Neutrophil (primary cell): ENCODE data around the gene EFCAB14.

Source experiments
- H3K27ac ChIP-seq: fragments of 200-600 bp; sonication (generic); 2 replicates; pipeline ENCODE4 v1.5.1; 2016; ENCODE audit warnings: mild to moderate bottlenecking, moderate library complexity
- H3K27me3 ChIP-seq: fragments of 200-600 bp; sonication (generic); 2 replicates; pipeline ENCODE4 v1.6.0; 2016; ENCODE audit warnings: mild to moderate bottlenecking
- H3K36me3 ChIP-seq: fragments of 200-600 bp; sonication (generic); 2 replicates; pipeline ENCODE4 v1.5.1; 2017
- H3K4me1 ChIP-seq, 2 experiments: fragments of 200-600 bp in 1 of 2; sonication (generic) in 1 of 2; 1 replicate in 1 of 2; 2 replicates in 1 of 2; pipeline versions ENCODE4 v1.5.1 to v1.6.1; 2013 to 2016; ENCODE audit warnings: low read depth in 1 of 2, low read length in 1 of 2, mild to moderate bottlenecking in 1 of 2, moderate library complexity in 1 of 2; ENCODE audit not compliant: control insufficient read depth in 1 of 2, insufficient read depth in 1 of 2
- H3K4me3 ChIP-seq, 2 experiments: fragments of 200-600 bp in 1 of 2; sonication (generic) in 1 of 2; 1 replicate in 1 of 2; 2 replicates in 1 of 2; pipeline ENCODE4 v1.5.1; 2013 to 2016; ENCODE audit warnings: low read depth in 1 of 2, low read length in 1 of 2, mild to moderate bottlenecking in 1 of 2, moderate library complexity in 1 of 2
- H3K9me3 ChIP-seq: fragments of 200-600 bp; sonication (generic); 2 replicates; pipeline ENCODE4 v1.5.1; 2016
- CTCF ChIP-seq: fragments of 200-600 bp; sonication (generic); IDR thresholded peaks from 2 replicates; pipeline ENCODE4 v1.5.1; 2016; ENCODE audit warnings: antibody characterized with exemption

EFCAB14 gene

GRCh38 chr1:46718727-46719622 lies at the start of gene EFCAB14:
TSS of gene EFCAB14 (minus strand) at chr1:46719114. CDS start at chr1:46718087, 1,027 bp downstream.
- H3K27me3 ChIP-seq = peaks cover 13% of the 10 kb centered on the region
- peak within 1 kb of the TSS; percentile 77 to 86 for H3K4me3 ChIP-seq
- H3K4me1 ChIP-seq = peaks cover 30 to 31% of the 10 kb centered on the region in 2 experiments
- H3K36me3 ChIP-seq = peaks cover 19% of the 10 kb centered on the region
- H3K9me3 ChIP-seq = no peaks in the 10 kb centered on the region
- TF ChIP-seq CTCF = peak; percentile 43
- peak within 1 kb of the TSS; percentile 82 for H3K27ac ChIP-seq

- no peak for TF ChIP-seq CTCF
- H3K4me1 ChIP-seq = no peaks in the 10 kb centered on the region
- peaks cover 23% of the 10 kb centered on the region for H3K9me3 ChIP-seq
- peaks cover 38% of the 10 kb centered on the region for H3K27me3 ChIP-seq
- H3K27ac ChIP-seq = no peak overlapping the region
- H3K36me3 ChIP-seq = no peaks in the 10 kb centered on the region
- H3K4me3 ChIP-seq = no peak overlapping the region
Observed at GRCh38 chr1:46768445-46768844, 49.5 kb upstream of the EFCAB14 start.

GRCh38 chr1:46767649-46768282 lies 48.9 kb upstream of the EFCAB14 start:
- Histone ChIP-seq H3K36me3 (no peaks in the 10 kb centered on the region), H3K27ac (no peak overlapping the region), H3K27me3 (peaks cover 38% of the 10 kb centered on the region), H3K4me1 (no peaks in the 10 kb centered on the region), H3K9me3 (peaks cover 23% of the 10 kb centered on the region), H3K4me3 (no peak overlapping the region)
- no peak for TF ChIP-seq CTCF

GRCh38 chr1:46764402-46764801 lies 45.5 kb upstream of the EFCAB14 start:
- Histone ChIP-seq H3K4me3 (no peak overlapping the region), H3K27ac (no peak overlapping the region), H3K4me1 (no peaks in the 10 kb centered on the region), H3K27me3 (peaks cover 46% of the 10 kb centered on the region), H3K9me3 (peaks cover 3% of the 10 kb centered on the region), H3K36me3 (no peaks in the 10 kb centered on the region)
- TF ChIP-seq CTCF = no peak

- H3K4me3 ChIP-seq = no peak overlapping the region
- H3K9me3 ChIP-seq = no peaks in the 10 kb centered on the region
- no peaks in the 10 kb centered on the region for H3K4me1 ChIP-seq
- no peaks in the 10 kb centered on the region for H3K36me3 ChIP-seq
- peaks cover 56% of the 10 kb centered on the region for H3K27me3 ChIP-seq
- no peak overlapping the region for H3K27ac ChIP-seq
- TF ChIP-seq CTCF = no peak
Observed at GRCh38 chr1:46761740-46762139, 42.8 kb upstream of the EFCAB14 start.
